Measurements from ENCODE around the gene SRGAP3. TPM values are rescaled to one million over a fixed set of nuclear protein-coding genes. Genes with fewer than 3 reads are reported as not detected.

The SRGAP3 gene
- total RNA-seq, 1 donor from 2014 or later = 0.99 TPM

- H3K27ac Mint-ChIP-seq (ENCODE audit: unreplicated experiment) = no peak overlapping the region
- DNase-seq (ENCODE audit: low spot score) = no peak
- H3K4me1 Mint-ChIP-seq (ENCODE audit: low read depth) = peaks cover 6% of the 10 kb centered on the region
- H3K9me3 Mint-ChIP-seq (ENCODE audit: low read depth) = peaks cover 5% of the 10 kb centered on the region
- H3K36me3 Mint-ChIP-seq (ENCODE audit: low read depth) = peaks cover 4% of the 10 kb centered on the region
- H3K27me3 Mint-ChIP-seq (ENCODE audit: low read depth) = peaks cover 11% of the 10 kb centered on the region
- TF ChIP-seq, protein P1, sequence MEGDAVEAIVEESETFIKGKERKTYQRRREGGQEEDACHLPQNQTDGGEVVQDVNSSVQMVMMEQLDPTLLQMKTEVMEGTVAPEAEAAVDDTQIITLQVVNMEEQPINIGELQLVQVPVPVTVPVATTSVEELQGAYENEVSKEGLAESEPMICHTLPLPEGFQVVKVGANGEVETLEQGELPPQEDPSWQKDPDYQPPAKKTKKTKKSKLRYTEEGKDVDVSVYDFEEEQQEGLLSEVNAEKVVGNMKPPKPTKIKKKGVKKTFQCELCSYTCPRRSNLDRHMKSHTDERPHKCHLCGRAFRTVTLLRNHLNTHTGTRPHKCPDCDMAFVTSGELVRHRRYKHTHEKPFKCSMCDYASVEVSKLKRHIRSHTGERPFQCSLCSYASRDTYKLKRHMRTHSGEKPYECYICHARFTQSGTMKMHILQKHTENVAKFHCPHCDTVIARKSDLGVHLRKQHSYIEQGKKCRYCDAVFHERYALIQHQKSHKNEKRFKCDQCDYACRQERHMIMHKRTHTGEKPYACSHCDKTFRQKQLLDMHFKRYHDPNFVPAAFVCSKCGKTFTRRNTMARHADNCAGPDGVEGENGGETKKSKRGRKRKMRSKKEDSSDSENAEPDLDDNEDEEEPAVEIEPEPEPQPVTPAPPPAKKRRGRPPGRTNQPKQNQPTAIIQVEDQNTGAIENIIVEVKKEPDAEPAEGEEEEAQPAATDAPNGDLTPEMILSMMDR (IDR thresholded peaks at IDR 0.05) = no peak
- no peak overlapping the region for H3K4me3 Mint-ChIP-seq (ENCODE audit: unreplicated experiment)
These were observed 141.7 kb downstream of the SRGAP3 start for GRCh38 chr3:9107738-9108137.

DNA sequence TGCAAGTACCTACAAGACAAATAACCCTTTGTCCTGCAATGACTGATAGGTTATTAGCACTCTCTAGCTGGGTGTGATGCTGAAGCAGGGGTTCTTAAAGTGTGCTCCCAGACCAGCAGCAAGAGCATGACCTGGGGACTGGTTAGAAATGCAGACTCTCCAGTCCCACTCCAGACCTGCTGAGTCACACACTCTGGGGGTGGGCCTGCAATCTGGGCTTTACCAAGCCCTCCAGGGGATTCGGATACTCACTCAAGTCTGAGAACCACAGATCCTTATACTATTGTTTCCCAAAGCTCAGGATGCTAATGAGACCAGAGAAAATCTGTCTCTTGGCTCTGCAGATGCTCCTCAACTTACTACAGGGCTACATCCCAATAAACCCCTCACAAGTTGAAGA, 144.0 kb downstream of the SRGAP3 start:
- no peak overlapping the region for H3K27ac Mint-ChIP-seq (ENCODE audit: unreplicated experiment)
- peaks cover 6% of the 10 kb centered on the region for H3K4me1 Mint-ChIP-seq (ENCODE audit: low read depth)
- no peak overlapping the region for H3K4me3 Mint-ChIP-seq (ENCODE audit: unreplicated experiment)
- no peaks in the 10 kb centered on the region for H3K9me3 Mint-ChIP-seq (ENCODE audit: low read depth)
- peaks cover 12% of the 10 kb centered on the region for H3K27me3 Mint-ChIP-seq (ENCODE audit: low read depth)
- DNase-seq (ENCODE audit: low spot score) = no peak
- peaks cover 2% of the 10 kb centered on the region for H3K36me3 Mint-ChIP-seq (ENCODE audit: low read depth)
- TF ChIP-seq, protein P1 (IDR thresholded peaks at IDR 0.05) = no peak

DNA sequence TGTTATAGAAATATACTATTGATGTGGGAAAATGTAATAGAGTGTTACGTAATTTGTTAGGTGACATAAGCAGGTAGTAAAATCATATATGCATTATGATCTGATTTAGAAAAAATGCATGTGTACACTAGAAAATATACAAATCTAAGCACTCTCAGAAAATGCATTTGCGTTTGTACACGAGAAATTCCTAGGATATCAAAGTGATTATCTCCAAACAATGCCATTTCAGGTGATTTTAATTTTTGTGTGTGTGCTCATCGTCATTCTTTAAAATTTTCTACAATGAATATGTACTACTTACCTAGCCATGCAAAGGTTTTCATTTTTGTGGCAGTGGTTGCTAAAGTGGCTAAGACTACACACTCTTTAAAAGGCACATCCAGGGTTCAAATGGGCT, 145.3 kb downstream of the SRGAP3 start:
- H3K9me3 Mint-ChIP-seq (ENCODE audit: low read depth) = no peaks in the 10 kb centered on the region
- H3K27ac Mint-ChIP-seq (ENCODE audit: unreplicated experiment) = no peak overlapping the region
- TF ChIP-seq, protein P1 (IDR thresholded peaks at IDR 0.05) = no peak
- H3K27me3 Mint-ChIP-seq (ENCODE audit: low read depth) = peaks cover 12% of the 10 kb centered on the region
- H3K36me3 Mint-ChIP-seq (ENCODE audit: low read depth) = no peaks in the 10 kb centered on the region
- no peak for DNase-seq (ENCODE audit: low spot score)
- H3K4me1 Mint-ChIP-seq (ENCODE audit: low read depth) = peaks cover 6% of the 10 kb centered on the region
- no peak overlapping the region for H3K4me3 Mint-ChIP-seq (ENCODE audit: unreplicated experiment)

GRCh38 chr3:9102240-9102981, 147.0 kb downstream of the SRGAP3 start:
- Mint-ChIP-seq H3K4me3 (ENCODE audit: unreplicated experiment) (no peak overlapping the region), H3K36me3 (ENCODE audit: low read depth) (no peaks in the 10 kb centered on the region), H3K4me1 (ENCODE audit: low read depth) (peaks cover 6% of the 10 kb centered on the region), H3K27me3 (ENCODE audit: low read depth) (peaks cover 11% of the 10 kb centered on the region), H3K27ac (ENCODE audit: unreplicated experiment) (no peak overlapping the region), H3K9me3 (ENCODE audit: low read depth) (no peaks in the 10 kb centered on the region)
- TF ChIP-seq, protein P1 (IDR thresholded peaks at IDR 0.05) = no peak
- DNase-seq (ENCODE audit: low spot score) = no peak

- TF ChIP-seq, protein P1 (IDR thresholded peaks at IDR 0.05) = no peak
- no peak overlapping the region for H3K27ac Mint-ChIP-seq (ENCODE audit: unreplicated experiment)
- no peaks in the 10 kb centered on the region for H3K36me3 Mint-ChIP-seq (ENCODE audit: low read depth)
- peaks cover 10% of the 10 kb centered on the region for H3K27me3 Mint-ChIP-seq (ENCODE audit: low read depth)
- H3K4me1 Mint-ChIP-seq (ENCODE audit: low read depth) = peaks cover 6% of the 10 kb centered on the region
- H3K9me3 Mint-ChIP-seq (ENCODE audit: low read depth) = no peaks in the 10 kb centered on the region
- DNase-seq (ENCODE audit: low spot score) = no peak
- no peak overlapping the region for H3K4me3 Mint-ChIP-seq (ENCODE audit: unreplicated experiment)
These were observed 148.2 kb downstream of the SRGAP3 start for GRCh38 chr3:9101286-9101685.
